NCI-H1105 (cell line): ENCODE data around the gene ABHD2.

ENCODE experiments used
- DNase-seq: peaks from one replicate; lab custom pipeline; 2025; lab: John Stamatoyannopoulos, UW

Gene ABHD2

DNA sequence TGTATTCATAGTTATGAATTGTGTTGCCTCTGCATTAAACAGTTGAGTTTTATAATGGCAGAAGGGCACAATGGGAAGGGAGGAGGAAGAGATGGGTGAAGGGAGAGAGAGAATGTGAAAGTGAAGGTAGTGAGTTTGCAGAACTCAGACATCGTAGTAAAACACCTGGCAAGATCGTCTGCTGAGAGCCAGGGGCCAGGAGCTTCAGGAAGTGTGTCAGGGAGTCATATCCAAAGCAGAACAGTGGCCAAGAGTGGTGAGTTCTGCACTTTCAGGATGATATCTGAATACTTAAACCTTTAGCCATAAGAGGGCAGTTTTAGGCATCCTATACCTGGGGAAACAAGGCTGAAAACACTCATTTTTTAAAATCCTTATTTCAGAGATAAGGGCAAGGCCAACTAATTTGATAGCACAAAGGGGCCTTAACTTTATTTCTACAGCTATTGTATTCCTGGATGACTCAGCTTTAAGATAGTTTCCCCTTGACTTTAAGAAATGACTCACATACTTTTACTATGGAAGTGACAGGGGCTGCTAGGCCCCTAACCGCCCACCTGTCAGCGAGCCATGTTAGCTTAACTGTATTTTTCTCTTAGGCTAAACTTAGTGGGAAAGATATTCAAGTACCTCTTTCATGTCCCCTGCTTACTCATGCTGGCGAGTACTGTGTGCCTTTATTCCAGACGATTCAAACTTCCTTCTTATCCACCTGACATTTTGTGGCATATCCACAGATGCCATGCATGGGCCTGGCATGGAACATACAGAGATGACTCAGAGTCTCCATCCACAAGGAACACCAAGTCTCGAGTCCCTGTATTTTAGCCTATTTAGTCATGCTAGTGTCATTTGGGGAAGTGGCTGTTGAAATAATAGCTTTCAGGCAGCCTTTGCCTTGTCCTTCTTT is 79.3 kb downstream of the ABHD2 start:
- no peak for DNase-seq

DNA sequence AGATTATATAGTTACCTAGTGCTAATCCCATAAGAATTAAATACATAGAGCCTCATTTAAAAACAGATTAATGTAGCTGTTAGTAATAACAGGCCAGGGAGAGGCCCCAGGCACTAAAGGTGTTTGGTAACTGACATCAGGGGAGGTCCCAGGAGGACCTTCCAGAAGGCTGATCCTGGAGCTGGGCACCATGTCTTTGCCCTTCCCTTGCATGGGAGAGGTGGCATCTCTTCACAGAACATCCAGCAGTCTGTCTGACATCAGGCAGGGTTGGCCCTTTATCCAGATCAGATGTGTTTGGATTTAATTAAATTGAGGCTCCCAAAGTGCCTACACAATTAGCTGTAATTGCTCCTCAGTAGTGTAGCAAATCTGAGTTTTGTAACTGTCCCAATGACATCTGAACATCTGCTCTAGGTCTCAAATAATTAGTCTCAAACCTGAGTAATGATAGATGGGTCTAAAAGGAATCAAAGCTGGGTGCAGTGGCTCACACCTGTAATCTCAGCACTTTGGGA is 80.1 kb downstream of the ABHD2 start:
- DNase-seq, result no peak

DNA sequence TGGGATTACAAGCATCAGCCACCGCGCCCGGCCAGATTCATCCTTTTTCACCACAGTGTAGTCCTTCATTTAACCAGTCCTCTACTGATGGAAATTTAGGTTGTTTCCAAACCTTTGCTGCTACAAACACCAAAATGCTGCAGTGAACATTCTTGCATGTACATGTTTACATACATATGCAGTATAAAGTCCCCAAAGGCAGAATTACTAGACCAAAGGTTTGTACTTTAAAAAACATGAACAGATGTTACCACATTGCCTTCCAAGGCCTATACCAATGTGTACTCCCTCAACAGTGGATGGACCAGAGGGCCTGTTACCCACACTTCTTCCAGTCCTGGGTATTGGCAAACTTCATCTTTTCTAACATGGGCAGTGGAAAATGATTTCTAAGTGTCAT is 82.1 kb downstream of the ABHD2 start:
- no peak for DNase-seq

- no peak for DNase-seq
Observed at GRCh38 chr15:89171136-89172072, 83.1 kb downstream of the ABHD2 start.

- no peak for DNase-seq
Observed at GRCh38 chr15:89172921-89173320, 84.7 kb downstream of the ABHD2 start.

DNA sequence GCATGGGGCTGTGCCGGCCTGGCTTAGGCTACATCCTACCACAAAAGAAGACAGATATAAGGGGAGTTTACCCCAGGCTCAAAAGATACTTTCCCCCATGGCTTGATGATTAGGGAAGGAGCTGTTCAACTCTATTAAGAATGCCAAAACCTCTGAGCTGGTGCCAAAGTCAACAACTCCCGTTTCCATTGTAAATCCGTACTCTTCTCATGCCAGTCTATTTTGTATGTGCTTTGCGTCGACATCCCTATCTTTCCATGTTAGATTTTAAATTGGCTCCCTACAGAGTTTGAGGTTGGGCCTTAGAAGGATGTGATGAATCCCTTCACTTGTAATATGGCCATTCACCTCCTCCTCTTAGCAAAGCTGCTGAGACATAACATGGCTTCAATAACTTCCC is 86.2 kb downstream of the ABHD2 start:
- DNase-seq, result no peak

- no peak for DNase-seq
Observed at GRCh38 chr15:89175617-89176191, 87.4 kb downstream of the ABHD2 start.

GRCh38 chr15:89177116-89177515 is 88.9 kb downstream of the ABHD2 start:
- no peak for DNase-seq

- peak; percentile 17 for DNase-seq
Observed at GRCh38 chr15:89177633-89178306, 89.5 kb downstream of the ABHD2 start.

GRCh38 chr15:89178307-89178977 is 90.2 kb downstream of the ABHD2 start:
- DNase-seq, result no peak

- no peak for DNase-seq
Observed at GRCh38 chr15:89179966-89180875, 92.0 kb downstream of the ABHD2 start.

DNA sequence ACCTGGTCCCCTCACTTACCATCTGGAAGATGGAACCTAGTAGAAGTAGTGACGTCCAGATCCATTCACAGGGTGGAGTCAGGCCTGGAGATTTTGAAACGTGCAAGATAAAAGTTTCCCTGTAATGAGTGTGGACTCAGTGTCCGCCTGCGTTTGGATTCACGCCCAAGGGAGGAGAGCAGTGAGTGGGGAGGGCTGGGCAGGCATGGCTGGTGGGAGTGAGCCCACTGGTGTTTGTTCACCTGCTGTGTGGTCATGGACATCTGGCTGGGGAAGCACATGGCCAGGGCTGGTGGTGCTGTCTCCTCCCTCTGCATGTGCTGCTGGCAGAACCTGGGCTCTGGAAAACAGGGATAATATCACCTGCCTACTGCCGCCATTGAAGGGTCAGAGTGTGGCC is 96.1 kb downstream of the ABHD2 start:
- no peak for DNase-seq

GRCh38 chr15:89184886-89185526 is 96.8 kb downstream of the ABHD2 start:
- no peak for DNase-seq

DNA sequence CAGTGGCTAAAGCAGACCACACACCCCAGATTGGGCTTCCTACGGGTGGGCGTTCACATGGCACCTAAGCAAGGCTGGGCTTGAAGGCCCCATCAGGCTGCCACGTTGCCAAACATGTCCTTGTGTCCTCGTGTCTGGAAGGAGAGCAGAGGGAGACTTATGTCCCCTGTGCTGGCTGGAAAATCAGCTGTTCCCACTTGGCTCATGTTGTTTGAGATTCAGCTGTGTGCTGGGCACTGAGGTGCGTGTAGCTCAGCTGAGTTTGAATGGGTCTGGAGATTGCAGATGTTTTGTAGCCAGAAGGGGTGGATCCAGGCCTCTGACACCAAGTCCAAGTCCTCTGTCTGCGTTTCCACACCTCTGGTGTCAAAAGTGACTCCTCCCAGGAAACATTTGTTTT is 98.5 kb downstream of the ABHD2 start:
- DNase-seq, result no peak

GRCh38 chr15:89187301-89187985 is 99.2 kb downstream of the ABHD2 start:
- no peak for DNase-seq

DNA sequence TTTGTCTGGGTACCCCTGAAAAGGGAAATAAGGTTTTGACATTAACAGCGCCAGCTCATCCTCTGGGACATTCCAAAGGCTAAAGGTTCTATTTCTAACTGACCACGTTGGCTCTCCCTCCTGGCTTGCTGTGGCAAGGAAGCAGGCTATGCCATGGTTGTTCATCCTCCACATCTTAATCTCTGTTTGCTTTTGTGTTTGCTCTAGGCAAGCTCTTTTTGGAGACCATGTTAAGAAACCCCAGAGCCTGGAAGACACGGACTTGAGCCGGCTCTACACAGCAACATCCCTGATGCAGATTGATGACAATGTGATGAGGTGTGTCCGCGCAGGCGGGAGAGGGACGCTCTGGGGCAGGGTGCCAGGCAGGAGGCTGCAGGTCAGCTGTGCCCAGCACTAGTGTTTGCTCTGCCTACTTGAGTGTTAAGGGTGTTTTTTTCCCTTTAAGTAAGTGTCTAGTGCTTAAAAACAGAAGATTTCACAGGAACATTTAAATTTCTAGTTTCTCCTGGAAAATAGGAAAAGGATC is 99.8 kb downstream of the ABHD2 start:
- no peak for DNase-seq

DNA sequence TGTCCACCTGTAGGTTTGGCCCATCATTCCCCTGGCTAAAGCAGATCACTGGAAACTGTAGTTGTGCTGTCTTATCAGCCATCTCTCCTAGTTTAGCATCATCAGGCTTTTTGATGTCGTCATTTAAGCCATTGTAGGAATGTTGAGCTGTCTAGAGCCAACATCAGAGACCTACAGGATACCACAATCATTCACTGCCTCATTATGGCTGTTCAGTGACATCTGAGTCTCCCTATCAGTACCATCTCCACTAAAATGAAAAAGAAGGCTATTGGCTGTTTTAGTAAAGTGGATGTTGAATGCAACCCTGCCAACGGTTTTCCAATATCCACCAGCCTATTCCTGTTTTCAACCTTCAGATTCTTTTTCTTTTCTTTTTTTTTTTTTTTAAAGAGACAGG is 103.9 kb downstream of the ABHD2 start:
- DNase-seq, result no peak

DNA sequence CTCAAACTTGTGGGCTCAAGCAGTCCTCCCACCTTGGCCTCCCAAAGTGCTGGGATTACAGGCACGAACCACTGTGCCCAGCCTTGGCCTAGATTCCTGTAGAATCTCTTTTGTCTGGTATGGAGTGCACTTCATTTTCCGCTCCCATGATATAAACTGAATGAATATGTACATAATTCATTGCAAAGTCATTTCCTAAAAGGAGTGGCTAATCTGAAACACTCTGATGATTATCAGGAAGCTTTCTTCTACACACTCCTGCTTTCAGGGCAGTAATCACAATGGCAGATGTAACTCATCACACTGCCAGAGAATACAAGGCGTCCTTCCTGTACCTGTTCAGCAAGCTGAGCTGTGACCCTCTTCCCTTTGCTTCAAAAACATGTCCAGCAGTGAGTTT is 104.5 kb downstream of the ABHD2 start:
- no peak for DNase-seq

GRCh38 chr15:89194608-89195007 is 106.4 kb downstream of the ABHD2 start:
- DNase-seq, result no peak
